Peyer's patch (tissue), 4 donors: ENCODE data around the gene SHANK2.

Experiments
- POLR2A ChIP-seq, 2 donors: fragments of 450-650 bp; IDR thresholded peaks; one replicate each; pipeline ENCODE4 v1.5.1; 2017; ENCODE audit warnings: antibody characterized with exemption in 2 of 2, mild to moderate bottlenecking in 2 of 2, moderate library complexity in 2 of 2
- TF ChIP-seq, protein P1 (sequence below), 6 experiments: fragments of 450-650 bp in 4 of 6; fragments of 200-600 bp in 2 of 6; sonication (generic) in 1 of 6; IDR thresholded peaks; one replicate each; pipeline ENCODE4 v1.5.1; 2017 to 2019; ENCODE audit warnings: antibody characterized with exemption in 6 of 6, mild to moderate bottlenecking in 3 of 6, moderate library complexity in 1 of 6

- TF ChIP-seq, protein P1, sequence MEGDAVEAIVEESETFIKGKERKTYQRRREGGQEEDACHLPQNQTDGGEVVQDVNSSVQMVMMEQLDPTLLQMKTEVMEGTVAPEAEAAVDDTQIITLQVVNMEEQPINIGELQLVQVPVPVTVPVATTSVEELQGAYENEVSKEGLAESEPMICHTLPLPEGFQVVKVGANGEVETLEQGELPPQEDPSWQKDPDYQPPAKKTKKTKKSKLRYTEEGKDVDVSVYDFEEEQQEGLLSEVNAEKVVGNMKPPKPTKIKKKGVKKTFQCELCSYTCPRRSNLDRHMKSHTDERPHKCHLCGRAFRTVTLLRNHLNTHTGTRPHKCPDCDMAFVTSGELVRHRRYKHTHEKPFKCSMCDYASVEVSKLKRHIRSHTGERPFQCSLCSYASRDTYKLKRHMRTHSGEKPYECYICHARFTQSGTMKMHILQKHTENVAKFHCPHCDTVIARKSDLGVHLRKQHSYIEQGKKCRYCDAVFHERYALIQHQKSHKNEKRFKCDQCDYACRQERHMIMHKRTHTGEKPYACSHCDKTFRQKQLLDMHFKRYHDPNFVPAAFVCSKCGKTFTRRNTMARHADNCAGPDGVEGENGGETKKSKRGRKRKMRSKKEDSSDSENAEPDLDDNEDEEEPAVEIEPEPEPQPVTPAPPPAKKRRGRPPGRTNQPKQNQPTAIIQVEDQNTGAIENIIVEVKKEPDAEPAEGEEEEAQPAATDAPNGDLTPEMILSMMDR (IDR thresholded peaks at IDR 0.05): no peak
- no peak for TF ChIP-seq POLR2A (IDR thresholded peaks at IDR 0.05)
Observed at GRCh38 chr11:71209656-71210055, 42.7 kb downstream of the SHANK2 start.
